Activated B cell treated with CpG ODN at 0.5 μM for 24 hours (primary cell): ENCODE results near the gene TCF15. TPM values are rescaled to one million over a fixed set of nuclear protein-coding genes. Genes with fewer than 3 reads are reported as not detected.

Experiments used
- ATAC-seq: fragments of 200-7000 bp; cut with Tn5 transposase; one replicate; pipeline ENCODE4 v1.10.0; 2021; ENCODE audit warnings: low read depth, mild to moderate bottlenecking, moderate library complexity
- CTCF ChIA-PET: fragments of 350-600 bp; sonication (Branson Sonifier 250); formaldehyde crosslinking; loops from one replicate; lab custom pipeline; 2021; ENCODE audit warnings: antibody characterized with exemption; lab: Charles Lee
- POLR2A ChIA-PET: fragments of 350-600 bp; sonication (Branson Sonifier 250); formaldehyde crosslinking; loops from one replicate; lab custom pipeline; 2021; ENCODE audit warnings: antibody characterized with exemption; lab: Charles Lee
- DNase-seq: peaks from one replicate; pipeline ENCODE4 v3.0.0; 2022
- H3K27ac Mint-ChIP-seq: one replicate; pipeline ENCODE4 v1.8.0; 2020; ENCODE audit warnings: mixed read lengths
- H3K27me3 Mint-ChIP-seq: one replicate; pipeline ENCODE4 v1.8.0; 2021; ENCODE audit warnings: mixed read lengths
- H3K36me3 Mint-ChIP-seq: one replicate; pipeline ENCODE4 v1.8.0; 2021; ENCODE audit warnings: low read depth, mixed read lengths
- H3K4me1 Mint-ChIP-seq: one replicate; pipeline ENCODE4 v1.8.0; 2021; ENCODE audit warnings: mixed read lengths
- H3K4me3 Mint-ChIP-seq: one replicate; pipeline ENCODE4 v1.8.0; 2020; ENCODE audit warnings: mild to moderate bottlenecking, mixed read lengths
- H3K9me3 Mint-ChIP-seq: one replicate; pipeline ENCODE4 v1.8.0; 2020; ENCODE audit warnings: mixed read lengths
- intact Hi-C: fragments of 100-400 bp; cut with micrococcal nuclease; formaldehyde crosslinking; loops from one replicate; pipeline ENCODE4 v1.15.1; 2024
- total RNA-seq: library from RNA; stranded (reverse); gene quantifications from 2 replicates; pipeline ENCODE4 v1.2.3, GENCODE V29; 2022
- TF ChIP-seq, protein P1 (sequence below): fragments of 200-600 bp; IDR thresholded peaks from one replicate; pipeline ENCODE4 v1.8.0; 2022; ENCODE audit warnings: antibody characterized with exemption, mild to moderate bottlenecking

TCF15 gene
- total RNA-seq, 1 donor from 2014 or later = not detected

DNA sequence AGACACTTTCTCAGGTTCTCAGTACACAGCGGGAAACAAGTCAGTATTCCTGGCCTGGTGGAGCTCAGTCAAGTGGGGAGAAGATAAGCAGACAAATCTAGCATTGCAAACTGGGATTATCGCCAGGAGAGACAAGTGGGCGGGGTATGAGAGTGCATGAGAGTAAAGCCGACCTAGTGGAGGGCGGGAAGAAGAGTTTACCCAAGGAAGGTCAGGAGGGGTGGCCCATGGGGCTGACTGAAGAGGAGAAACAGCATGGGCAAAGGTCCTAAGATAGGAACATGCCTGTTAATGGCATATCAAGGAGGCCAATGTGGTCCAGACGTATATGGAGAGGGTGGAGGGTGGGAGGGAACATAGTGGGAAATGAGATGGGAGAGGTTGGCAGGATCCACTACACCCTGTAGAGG lies 54.1 kb downstream of the TCF15 start:
- Mint-ChIP-seq H3K27me3 (peaks cover 44% of the 10 kb centered on the region), H3K4me1 (no peaks in the 10 kb centered on the region), H3K27ac (no peak overlapping the region), H3K4me3 (no peak overlapping the region), H3K9me3 (no peaks in the 10 kb centered on the region), H3K36me3 (no peaks in the 10 kb centered on the region)
- ChIA-PET POLR2A (no interaction called here), CTCF (no interaction called here)
- TF ChIP-seq, protein P1, sequence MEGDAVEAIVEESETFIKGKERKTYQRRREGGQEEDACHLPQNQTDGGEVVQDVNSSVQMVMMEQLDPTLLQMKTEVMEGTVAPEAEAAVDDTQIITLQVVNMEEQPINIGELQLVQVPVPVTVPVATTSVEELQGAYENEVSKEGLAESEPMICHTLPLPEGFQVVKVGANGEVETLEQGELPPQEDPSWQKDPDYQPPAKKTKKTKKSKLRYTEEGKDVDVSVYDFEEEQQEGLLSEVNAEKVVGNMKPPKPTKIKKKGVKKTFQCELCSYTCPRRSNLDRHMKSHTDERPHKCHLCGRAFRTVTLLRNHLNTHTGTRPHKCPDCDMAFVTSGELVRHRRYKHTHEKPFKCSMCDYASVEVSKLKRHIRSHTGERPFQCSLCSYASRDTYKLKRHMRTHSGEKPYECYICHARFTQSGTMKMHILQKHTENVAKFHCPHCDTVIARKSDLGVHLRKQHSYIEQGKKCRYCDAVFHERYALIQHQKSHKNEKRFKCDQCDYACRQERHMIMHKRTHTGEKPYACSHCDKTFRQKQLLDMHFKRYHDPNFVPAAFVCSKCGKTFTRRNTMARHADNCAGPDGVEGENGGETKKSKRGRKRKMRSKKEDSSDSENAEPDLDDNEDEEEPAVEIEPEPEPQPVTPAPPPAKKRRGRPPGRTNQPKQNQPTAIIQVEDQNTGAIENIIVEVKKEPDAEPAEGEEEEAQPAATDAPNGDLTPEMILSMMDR = no peak
- intact Hi-C loops = no loop called here
- DNase-seq (no peak), ATAC-seq (no peak)

Other genes with a start within 250 kb of the TCF15 start
- gene TRIB3, start 229.5 kb downstream of the TCF15 start, total RNA-seq = 13.3 and 14.0 TPM in 2 replicates
- 92.7 and 100 TPM in 2 replicates for gene RBCK1, start 202.0 kb downstream of the TCF15 start, total RNA-seq
- 21.4 and 24.1 TPM in 2 replicates for gene TBC1D20, start 147.8 kb downstream of the TCF15 start, total RNA-seq
- gene CSNK2A1, start 66.5 kb downstream of the TCF15 start, total RNA-seq = 130 and 140 TPM in 2 replicates
- gene SRXN1, start 42.9 kb upstream of the TCF15 start, total RNA-seq = 6.1 and 7.4 TPM in 2 replicates
- not detected in 2 replicates for gene SCRT2, start 65.5 kb upstream of the TCF15 start, total RNA-seq
- gene SLC52A3, start 158.2 kb upstream of the TCF15 start, total RNA-seq = not detected in 2 replicates
- 9.2 and 11.0 TPM in 2 replicates for gene FAM110A, start 223.4 kb upstream of the TCF15 start, total RNA-seq